Stimulated activated CD8-positive, alpha-beta memory T cell treated with anti-CD3 and anti-CD28 coated beads, Interleukin-15, amount 100 ng/mL, for 24 hours (primary cell): Measurements from ENCODE around the gene WDR45B.

Source experiments
- DNase-seq: peaks from one replicate; pipeline ENCODE4 v3.0.0-alpha.2; 2020; ENCODE audit warnings: low read depth

The WDR45B gene

DNA sequence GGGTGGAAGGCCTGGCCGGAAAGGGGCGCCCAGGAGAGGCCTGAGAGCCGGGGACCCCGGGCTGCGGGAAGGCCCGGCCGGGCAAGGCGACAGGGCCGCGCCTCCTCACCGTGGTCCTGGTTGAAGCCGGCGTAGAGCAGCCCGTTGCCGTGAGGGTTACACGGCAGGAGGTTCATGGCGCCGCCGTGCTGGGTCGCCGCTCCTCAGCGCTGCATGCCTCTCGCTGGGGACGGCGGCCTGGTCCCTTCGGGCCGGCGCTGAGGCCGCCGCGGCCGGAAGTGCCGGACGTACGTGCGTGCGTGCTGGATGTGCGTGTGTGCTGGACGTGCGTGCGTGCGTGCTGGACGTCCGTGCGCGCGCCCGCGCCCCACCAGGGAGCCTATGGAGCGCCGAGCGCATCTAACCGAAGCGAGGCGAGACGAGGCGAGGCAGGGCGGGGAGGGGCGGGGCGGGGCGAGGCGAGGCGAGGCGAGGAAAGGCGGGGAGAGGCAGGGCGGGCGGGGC is at the start of gene WDR45B:
WDR45B (minus strand) TSS at position 280 of the 504 bp plus-strand sequence; CDS start at position 176, 104 bp downstream.
- DNase-seq, result peak; percentile 75

- no peak for DNase-seq
Observed at GRCh38 chr17:82697808-82698064, 49.5 kb upstream of the WDR45B start.

DNA sequence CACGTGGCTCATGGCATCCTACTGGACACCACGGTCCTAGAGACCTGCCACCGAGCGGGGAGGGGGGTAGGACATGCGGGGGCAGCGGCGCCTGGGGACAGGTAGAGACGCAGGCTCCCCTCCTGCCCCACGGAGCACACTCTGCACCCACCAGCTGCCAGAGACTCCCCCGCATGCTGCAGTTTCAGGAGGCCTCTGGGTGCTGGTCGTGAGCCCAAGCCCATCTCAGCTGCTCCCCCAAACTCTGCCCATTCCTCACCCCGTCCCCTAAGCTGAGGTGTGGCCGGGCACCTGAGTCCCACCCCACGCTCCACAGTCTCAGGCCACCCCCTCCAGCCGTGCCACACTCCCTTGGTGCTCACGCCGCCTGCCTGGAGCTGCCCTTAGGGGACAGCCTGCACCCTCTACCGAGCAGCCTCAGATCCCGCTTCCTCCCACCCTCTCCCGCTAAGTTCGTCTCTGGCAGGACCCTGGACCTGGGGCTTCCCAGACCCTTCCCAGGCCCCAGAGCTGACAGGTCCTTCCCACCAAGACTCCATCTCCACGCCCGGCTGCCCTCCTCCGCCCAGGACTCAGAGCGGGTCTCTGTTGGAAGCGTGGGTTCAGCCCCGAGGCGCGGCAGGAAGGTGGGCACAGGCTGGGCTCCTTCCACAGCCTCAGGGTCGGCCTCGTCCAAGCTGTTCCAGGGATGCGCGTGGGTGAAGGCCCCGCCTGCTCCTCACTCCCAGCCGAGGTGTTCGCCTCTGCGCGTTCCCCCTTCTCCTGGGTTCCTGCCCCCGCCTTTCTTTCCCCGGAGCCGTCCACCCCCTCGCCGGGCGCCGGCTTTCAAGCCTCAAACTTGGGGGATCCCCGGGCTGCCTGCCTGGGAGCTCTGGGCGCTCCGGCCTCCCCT is 48.9 kb upstream of the WDR45B start:
- no peak for DNase-seq

DNA sequence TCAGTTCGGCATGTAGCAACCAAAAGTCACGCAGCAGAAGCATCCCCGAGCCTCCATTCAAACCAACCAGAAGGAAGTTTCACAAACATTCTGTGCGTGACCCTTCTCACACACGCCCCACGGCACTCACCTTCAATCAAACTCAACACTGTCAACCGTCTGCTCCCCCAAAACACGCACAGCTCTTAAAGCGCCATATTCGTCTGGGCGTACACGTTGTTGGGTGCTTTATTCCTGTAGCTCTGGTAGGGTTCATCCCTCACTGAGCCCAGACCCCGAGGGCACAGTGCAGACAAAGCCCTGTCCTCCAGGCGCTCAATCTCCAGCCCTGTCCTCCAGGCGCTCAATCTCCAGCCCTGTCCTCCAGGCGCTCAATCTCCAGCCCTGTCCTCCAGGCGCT is 48.0 kb upstream of the WDR45B start:
- no peak for DNase-seq

DNA sequence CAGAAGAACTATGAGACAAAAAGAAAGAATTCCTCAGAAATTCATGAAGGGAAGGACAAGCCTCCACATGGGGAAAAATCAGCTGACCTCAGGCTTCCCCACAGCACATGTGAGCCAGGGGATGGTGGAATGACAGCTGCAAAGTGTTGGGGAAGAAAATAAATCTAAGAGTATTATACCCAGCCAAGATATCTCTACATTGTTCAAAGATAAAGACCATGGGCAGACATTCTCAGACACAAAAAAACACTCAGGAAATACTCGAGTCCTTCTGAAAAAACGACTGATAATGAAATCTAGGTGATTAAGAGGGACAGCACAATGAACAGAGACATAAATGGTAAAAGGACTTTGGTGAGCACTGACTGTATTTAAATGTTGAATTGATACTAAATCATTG is 46.4 kb upstream of the WDR45B start:
- DNase-seq, result no peak

DNA sequence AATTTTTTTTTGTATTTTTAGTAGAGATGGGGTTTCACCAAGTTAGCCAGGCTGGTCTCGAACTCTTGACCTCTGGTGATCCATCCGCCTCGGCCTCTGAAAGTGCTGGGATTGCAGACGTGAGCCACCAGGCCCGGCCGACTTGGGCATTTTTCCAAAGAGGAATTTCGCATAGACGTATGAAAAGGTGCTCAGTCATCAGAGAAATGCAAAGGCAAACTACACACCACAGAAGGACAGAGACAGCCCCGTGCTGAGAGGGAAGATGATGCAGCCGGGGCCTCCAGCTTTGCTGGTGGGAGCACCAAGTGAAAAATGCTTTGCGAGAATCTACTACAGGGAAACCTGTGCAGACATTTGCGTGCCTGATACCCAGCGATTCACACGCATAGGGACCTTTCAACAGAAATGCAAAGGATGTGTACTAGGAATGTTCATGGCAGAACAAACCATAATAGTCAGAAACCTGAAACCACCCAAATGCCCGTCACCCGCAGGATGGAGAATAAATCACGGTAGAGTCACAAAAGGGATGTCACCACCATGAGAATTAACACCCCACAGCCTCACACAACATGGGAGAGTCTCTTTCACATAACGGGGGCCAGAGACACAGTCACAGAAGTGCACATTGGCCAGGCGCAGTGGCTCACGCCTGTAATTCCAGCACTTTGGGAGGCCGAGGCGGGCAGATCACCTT is 45.1 kb upstream of the WDR45B start:
- no peak for DNase-seq

DNA sequence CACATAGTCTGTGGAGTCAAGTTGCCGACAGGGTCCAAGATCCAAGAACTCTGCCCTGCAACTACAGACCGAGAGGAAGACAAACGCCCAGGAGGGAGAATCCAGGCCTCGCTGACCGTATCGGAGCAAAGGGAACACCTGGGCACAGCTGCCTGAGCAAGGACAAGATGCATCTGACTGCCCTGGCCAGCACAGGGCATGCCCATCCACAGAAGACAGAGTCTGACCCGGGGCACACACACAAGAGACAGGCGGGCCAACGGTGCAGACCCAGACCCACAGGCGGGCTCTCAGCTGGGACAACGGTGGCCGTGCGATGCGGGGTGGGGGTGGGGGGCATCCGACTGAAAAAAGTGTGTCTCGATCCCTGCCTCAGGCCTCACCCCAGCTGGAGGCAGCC is 44.0 kb upstream of the WDR45B start:
- no peak for DNase-seq

DNA sequence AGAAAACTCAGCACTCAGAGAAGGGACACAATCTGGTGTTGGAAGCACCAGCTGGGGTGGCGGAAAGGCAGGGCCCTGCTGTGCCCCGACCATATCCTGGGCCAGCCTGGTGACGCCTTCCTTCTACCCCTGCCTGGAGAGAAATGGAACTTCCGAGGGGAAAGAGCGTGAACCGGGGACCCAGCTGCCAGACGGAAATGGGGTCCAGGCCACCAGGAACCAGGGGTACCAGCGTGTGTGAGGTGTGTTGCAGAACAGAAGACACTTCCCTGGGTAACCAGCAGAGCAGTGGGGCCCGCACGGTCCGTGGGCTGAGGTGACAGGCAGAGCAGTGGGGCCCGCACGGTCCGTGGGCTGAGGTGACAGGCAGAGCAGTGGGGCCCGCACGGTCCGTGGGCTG is 43.5 kb upstream of the WDR45B start:
- DNase-seq, result no peak

- DNase-seq, result no peak
Observed at GRCh38 chr17:82690786-82691489, 42.7 kb upstream of the WDR45B start.

- DNase-seq, result no peak
Observed at GRCh38 chr17:82689077-82689476, 40.8 kb upstream of the WDR45B start.

GRCh38 chr17:82687871-82688270 is 39.6 kb upstream of the WDR45B start:
- no peak for DNase-seq

- no peak for DNase-seq
Observed at GRCh38 chr17:82687375-82687861, 39.2 kb upstream of the WDR45B start.

DNA sequence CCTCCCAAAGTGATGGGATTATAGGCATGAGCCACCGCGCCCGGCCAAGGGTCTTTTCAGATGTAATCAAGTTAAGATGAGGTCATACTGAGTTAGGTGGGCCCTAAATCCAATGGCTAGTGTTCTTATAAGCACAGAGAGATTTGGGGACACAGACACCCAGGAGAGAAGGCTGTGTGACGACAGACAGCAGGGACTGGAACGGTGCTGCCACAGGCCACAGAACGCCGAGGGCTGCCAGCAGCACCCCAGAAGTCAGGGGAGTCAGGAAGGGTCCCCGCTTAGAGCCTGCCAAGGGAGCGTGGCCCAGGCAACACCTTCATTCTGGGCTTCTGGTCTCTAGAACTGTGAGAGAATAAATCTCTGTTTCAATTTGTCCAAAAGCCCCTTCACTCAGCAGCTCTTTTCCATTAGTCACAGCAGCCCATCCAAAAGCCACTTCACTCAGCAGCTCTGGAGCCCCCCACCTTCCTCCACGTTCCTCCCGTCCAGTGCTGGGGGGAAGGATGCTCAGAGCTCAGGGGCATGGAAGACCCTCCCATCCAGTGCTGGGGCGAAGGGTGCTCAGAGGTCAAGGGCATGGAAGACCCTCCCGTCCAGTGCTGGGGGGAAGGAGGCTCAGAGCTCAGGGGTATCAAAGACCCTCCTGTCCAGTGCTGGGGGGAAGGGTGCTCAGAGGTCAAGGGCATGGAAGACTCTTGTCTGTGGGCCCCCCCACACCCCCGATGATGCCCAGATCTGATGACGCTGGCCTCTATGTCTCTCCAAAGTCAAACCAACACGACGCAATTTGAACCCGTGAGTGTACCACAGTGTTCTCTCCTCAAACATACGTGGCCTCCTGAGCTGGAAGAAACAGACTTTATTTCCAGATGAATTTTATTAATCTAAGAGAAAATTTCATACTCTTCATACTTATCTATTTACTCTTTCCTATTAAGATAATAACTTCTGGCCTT is 38.4 kb upstream of the WDR45B start:
- no peak for DNase-seq

- no peak for DNase-seq
Observed at GRCh38 chr17:82685291-82685690, 37.0 kb upstream of the WDR45B start.

DNA sequence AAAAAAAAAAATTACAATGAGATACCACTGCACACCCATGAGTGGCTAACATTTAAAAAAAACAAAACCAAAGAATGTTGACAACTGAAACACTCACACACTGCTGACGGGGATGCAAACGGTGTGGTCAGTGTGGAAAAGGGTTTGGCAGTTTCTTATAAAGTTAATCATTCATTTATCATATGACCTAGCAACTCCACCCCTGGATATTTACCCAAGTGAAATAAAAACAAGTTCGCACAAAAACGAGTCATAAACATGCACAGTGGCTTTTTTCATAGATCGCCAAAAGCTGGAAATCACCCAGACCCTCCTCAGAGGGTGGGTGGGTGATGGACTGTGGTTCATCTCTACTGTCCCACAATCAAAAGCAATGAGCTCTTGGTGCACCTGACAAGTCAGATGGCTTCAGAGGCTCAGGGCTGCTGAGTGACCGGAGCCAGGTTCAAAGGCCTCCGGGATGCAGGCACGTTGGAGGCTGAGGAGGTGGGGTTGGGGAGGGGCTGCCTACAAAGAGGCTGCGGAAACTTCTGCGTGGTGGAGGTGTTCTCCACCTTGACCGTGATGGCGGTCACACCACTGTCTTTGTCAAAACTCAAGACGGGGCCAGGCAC is 36.1 kb upstream of the WDR45B start:
- DNase-seq, result no peak

DNA sequence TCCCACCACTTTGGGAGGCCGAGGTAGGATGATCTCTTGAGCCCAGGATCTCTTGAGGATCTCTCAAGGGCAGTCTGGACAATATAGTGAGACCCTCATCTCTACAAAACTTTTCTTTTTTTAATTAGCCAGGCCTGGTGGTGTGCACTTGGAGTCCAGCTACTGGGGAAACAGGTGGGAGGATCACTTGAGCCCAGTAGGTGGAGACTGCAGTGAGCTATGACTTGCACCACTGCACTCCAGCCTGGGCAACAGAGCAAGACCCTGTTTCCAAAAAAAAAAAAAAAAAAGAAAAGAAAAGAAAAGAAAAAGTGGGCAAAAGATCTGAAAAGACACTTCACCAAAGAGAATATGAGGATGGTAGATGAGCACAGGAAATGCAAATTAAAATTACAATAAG is 35.3 kb upstream of the WDR45B start:
- DNase-seq, result no peak

DNA sequence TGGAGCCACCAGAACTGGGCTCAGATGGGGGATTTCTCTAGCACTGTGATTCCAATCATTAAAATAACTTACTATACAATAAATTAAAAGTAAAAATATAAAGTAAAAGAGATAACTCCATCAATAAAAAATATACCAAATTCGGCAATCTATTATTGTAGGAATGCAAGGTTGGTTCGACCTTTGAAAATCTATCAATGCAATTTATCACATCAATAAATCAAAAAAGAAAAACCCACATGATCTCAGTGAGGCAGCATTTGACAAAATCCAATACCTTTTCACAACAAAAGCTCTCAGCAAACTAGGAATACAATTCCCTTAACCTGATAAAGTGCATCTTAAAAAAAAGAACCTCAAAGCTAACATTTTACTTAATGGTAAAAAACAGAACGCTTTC is 33.3 kb upstream of the WDR45B start:
- no peak for DNase-seq

DNA sequence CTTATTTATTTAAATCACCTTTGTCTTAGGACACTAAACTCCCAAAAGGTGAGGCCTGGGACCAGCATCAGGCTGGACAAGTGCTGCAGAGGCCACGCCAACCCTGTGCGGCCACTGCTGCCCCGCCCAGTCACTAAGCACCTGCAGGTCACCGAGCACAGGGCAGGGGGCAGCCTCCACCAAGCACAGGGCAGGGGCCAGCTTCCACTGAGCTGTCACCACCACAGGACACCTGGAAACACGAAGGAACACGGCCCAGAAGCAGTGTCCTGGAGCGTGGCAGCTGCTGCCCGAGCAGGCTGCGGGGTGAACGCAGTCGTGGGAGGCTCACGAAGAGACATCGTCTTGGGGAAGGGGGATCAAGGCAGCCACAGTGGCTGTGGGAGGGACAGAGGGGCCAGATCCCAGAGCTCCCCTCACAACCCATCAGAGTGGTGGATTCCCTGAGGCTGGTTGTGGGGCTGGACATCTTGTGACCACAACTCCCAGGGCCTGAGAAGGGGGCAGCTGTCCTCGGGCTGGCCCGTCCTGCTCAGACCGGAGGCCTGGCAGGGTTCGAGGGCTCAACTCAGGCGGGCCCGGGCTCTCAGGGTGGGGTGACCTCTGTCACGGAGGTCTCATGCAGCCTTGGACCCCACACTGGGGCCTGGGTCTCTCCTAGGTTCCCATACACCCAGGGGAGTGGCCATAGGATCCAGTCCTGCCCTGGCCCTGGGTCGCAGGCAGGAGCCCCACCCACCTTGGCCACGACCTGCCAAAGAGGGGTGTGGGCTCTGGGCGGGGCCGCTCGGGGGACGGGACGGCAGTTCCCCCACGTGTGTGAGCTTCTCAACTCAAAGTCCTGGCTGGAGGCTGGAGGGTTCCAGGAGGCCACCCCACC is 31.6 kb upstream of the WDR45B start:
- no peak for DNase-seq

- DNase-seq, result no peak
Observed at GRCh38 chr17:82678265-82678891, 30.1 kb upstream of the WDR45B start.
